Limb (tissue), 2 donors: ENCODE measurements around the gene RABIF.
"Not testable (repeated sequence)": the region's sequence is repeated elsewhere in the genome, so short reads cannot be mapped to it uniquely, and the experiment has no call there.

Experiments
- DNase-seq, 2 donors: peaks; one replicate each; pipeline ENCODE4 v3.0.0-alpha.2; 2016; ENCODE audit errors: extremely low spot score in 2 of 2

RABIF gene

DNA sequence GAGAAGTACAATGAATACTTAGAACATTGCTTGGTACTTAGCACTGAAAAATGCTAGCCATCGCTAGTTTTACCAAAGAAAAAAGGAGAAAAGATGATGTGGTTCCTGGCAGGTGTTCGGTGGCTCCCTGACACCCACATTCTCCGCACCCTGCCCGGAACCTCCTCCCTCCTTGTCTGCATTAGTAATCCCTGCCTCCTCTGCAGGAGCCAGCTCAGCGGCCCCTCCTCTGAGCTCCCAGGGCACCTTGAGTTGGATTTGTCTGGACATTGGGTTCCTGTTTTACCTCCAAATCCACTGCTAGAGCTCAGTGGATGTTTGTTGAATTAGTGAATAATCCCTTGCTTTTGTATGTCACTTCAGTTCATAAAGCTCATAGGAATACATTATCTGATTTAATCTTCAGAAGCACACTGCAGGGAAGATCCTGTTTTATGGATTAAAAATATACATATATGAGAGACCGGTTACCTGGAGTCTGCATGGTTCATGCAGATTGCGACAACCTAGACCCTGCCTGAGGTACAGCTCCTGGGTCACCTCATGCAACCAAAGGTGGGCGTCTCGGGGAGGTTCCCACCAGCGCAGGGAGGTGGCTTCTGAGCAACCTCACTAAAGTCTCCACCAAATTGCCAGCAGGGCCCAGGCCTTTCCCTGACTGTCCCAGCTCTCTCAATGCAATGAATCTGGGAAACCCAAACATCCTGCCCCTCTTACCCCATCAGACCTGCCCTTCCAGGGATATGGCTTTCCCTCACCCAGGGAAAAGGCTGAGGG is 54.0 kb downstream of the RABIF start:
- no peak for DNase-seq

DNA sequence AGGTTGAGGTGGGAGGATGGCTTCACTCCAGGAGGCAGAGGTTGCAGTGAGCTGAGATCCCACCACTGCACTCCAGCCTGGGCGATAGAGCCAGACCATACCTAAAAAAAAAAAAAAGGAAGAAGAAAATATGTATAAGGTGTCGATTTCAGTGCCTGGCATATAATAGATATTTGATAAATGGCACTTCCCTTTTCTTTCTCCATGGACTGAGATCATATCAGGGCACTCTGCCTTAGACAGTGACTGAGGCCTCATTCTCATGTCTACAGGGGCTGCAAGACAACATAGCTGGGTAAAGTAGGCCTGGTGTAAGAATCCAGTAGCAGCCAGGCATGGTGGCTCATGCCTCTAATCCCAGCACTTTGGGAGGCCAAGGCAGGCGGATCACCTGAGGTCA is 57.0 kb downstream of the RABIF start:
- DNase-seq, result no peak

DNA sequence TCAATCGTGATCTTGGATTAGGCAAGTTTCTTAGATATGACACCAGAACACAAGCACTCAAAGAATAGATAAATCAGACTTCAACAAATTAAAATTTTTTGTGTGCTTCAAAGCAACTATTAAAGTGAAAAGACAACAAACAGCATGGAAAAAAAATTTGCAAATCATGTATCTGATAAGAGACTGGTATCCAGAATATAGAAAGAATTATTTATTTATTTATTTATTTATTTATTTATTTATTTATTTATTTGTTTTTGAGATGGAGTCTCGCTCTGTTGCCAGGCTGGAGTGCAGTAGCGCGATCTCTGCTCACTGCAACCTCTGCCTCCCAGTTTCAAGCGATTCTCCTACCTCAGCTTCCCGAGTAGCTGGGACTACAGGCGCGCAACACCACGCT is 59.7 kb downstream of the RABIF start:
- DNase-seq, result not testable (repeated sequence)
